AG04449 (cell line): ENCODE data around the gene MIOX.
"Not testable (repeated sequence)": the region's sequence is repeated elsewhere in the genome, so short reads cannot be mapped to it uniquely, and the experiment has no call there.

Source experiments
- CTCF ChIA-PET: fragments of 350-600 bp; formaldehyde crosslinking; extraction: SDS; loops from one replicate; lab custom pipeline; 2021; ENCODE audit warnings: antibody characterized with exemption; lab: Yijun Ruan, JAX
- POLR2A ChIA-PET: fragments of 400-600, 350-600 bp; formaldehyde crosslinking; extraction: SDS; loops from one replicate; lab custom pipeline; 2020; ENCODE audit warnings: antibody characterized with exemption, inconsistent platforms; lab: Yijun Ruan, JAX
- DNase-seq: peaks from one replicate; pipeline ENCODE4 v3.0.0-alpha.2; 2010; ENCODE audit warnings: low read depth, low spot score
- H3K4me3 ChIP-seq: 2 replicates; pipeline ENCODE4 v1.5.1; 2011; ENCODE audit warnings: low read depth, mild to moderate bottlenecking, control low read depth, low read length
- TF ChIP-seq, protein P1 (sequence below): IDR thresholded peaks from one replicate; pipeline ENCODE4 v1.5.1; 2011; ENCODE audit warnings: mild to moderate bottlenecking, moderate library complexity, low read length, control low read depth, inconsistent platforms; ENCODE audit not compliant: insufficient read depth; ENCODE audit errors: missing control alignments

The MIOX gene

DNA sequence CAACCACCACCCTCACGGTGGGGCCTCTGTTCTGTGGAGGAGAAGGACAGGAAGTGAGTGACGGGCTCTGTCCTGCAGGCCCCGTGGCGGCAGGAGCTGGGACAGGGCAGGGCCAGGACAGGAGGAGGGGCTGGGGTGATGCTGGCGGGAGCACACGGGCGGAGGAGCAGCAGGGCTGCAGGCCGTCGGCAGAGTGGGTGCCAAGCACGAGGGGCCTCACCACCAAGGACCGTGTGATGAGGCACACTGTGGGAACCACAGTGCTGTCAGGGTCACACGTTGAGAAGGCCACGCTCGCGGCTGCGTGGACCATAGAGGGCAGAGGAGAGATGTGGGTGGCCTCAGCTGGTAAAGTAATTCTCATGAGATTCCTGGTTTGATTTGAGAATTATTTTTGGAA, 30.2 kb downstream of the MIOX start:
- ChIA-PET CTCF (interaction anchor here (1.0 kb wide), 1 partner anchor 9 kb away, joined by 4 read pairs; the partner anchor contains the start of gene SCO2), POLR2A (no interaction called here)
- no peak overlapping the region for H3K4me3 ChIP-seq
- DNase-seq: no peak
- TF ChIP-seq, protein P1, sequence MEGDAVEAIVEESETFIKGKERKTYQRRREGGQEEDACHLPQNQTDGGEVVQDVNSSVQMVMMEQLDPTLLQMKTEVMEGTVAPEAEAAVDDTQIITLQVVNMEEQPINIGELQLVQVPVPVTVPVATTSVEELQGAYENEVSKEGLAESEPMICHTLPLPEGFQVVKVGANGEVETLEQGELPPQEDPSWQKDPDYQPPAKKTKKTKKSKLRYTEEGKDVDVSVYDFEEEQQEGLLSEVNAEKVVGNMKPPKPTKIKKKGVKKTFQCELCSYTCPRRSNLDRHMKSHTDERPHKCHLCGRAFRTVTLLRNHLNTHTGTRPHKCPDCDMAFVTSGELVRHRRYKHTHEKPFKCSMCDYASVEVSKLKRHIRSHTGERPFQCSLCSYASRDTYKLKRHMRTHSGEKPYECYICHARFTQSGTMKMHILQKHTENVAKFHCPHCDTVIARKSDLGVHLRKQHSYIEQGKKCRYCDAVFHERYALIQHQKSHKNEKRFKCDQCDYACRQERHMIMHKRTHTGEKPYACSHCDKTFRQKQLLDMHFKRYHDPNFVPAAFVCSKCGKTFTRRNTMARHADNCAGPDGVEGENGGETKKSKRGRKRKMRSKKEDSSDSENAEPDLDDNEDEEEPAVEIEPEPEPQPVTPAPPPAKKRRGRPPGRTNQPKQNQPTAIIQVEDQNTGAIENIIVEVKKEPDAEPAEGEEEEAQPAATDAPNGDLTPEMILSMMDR: no peak

- CTCF ChIA-PET: interaction anchor here (1.0 kb wide), 1 partner anchor 8 kb away, joined by 4 read pairs; the partner anchor contains the start of gene SCO2
- TF ChIP-seq, protein P1: no peak
- POLR2A ChIA-PET: no interaction called here
- H3K4me3 ChIP-seq: no peak overlapping the region
- DNase-seq: no peak
Measured at GRCh38 chr22:50517495-50518260, 31.0 kb downstream of the MIOX start.

DNA sequence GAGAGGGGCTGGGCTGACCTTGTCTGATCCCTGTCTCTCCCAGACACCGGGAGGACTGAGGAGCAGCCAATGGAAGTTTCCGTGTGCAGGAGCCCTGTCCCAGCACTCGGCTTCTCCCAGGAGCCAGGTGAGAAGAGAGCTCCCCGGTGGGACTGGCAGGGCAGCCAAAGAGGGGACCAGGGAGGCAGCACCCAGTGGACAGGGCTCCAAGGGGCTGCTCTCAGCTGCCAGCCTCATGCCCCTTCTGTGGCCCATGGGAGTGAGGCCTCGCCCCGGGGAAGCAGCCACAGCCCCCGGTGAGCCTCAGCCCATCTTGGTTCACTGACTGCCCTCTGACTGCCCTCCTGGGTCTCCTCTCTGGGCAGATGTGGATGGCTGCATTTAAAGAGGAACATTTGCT, 31.9 kb downstream of the MIOX start:
- POLR2A ChIA-PET: no interaction called here

DNA sequence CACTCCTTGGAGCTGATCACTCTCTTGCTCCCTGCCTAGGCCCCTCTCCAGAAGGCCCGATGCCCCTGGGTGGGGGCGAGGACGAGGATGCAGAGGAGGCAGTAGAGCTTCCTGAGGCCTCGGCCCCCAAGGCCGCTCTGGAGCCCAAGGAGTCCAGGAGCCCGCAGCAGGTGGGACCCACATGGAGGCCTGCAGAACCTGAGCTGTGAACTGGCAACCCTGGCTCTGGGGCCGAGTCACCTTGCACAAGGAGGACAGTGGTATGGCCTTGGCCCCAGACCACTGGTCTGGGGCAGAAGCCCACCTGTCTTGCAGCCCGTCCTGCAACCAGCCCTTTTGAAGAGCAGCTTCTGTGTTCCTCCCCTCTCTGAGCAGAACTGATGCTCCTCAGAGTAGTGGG, 32.5 kb downstream of the MIOX start:
- ChIA-PET POLR2A (no interaction called here), CTCF (interaction anchor here (0.9 kb wide), 1 partner anchor 16 kb away, joined by 3 read pairs; no protein-coding TSS in a partner anchor)
- DNase-seq: no peak
- TF ChIP-seq, protein P1: no peak
- H3K4me3 ChIP-seq: no peak overlapping the region

More for the DNA sequence above, 31.9 kb downstream of the MIOX start:
- no peak for DNase-seq
- H3K4me3 ChIP-seq: no peak overlapping the region
- TF ChIP-seq, protein P1: no peak
- CTCF ChIA-PET: interaction anchor here (0.9 kb wide), 1 partner anchor 15 kb away, joined by 3 read pairs; no protein-coding TSS in a partner anchor

DNA sequence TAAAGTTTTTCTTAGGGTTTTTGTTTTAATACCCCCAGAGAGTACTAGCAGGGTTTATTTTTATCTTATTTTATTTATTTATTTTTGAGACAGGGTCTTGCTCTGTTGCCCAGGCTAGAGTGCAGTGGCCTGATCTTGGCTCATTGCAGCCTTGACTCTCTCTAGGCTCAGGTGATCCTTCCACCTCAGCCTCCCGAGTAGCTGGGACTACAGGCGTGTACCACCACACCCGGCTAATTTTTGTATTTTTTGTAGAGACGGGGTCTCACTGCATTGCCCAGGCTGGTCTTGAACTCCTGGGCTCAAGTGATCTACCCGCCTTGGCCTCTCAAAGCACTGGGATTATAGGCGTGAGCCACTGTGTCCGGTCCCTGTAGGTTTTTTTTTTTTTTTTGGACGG, 33.5 kb downstream of the MIOX start:
- POLR2A ChIA-PET: not testable (repeated sequence)
- CTCF ChIA-PET: interaction anchor here (0.7 kb wide), 1 partner anchor 10 kb away, joined by 3 read pairs; no protein-coding TSS in a partner anchor

DNA sequence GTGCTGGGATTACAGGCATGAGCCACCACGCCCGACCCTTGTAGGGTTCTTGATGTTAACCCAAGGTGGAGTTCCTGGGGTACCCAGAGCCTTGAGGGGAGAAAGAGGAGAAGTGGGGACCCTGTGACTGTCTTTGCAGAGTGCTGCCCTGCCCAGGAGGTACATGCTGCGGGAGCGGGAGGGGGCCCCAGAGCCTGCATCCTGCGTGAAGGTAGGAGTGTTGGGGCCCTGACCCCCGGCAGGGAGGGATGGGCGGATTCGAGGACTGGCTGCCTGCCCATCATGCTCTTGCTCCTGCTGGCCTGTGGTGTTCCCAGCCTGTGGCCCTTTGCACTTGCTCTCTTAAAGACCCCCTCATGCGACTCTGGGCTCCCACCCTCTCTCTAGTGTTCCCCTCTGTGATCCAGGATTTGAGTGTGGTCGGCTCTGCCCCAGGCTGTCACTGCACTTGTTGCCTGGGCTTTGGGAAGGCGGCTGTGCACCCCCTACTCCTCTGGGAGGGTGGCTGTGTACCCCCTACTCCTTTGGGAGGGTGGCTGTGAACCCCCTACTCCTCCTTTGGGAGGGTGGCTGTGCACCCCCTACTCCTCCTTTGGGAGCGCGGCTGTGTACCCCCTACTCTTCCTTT, 34.3 kb downstream of the MIOX start:
- H3K4me3 ChIP-seq: no peak overlapping the region
- POLR2A ChIA-PET: no interaction called here
- CTCF ChIA-PET: no interaction called here
- no peak for DNase-seq
- TF ChIP-seq, protein P1: no peak

More for the DNA sequence above, 33.5 kb downstream of the MIOX start:
- not testable (repeated sequence) for H3K4me3 ChIP-seq, DNase-seq
